ENCODE results near the gene DPP6. TPM values are rescaled to one million over a fixed set of nuclear protein-coding genes. Genes with fewer than 3 reads are reported as not detected.

The DPP6 gene
- polyA plus RNA-seq, 2 of the 4 experiments (the other 2 are of a cell fraction) = not detected

DNA sequence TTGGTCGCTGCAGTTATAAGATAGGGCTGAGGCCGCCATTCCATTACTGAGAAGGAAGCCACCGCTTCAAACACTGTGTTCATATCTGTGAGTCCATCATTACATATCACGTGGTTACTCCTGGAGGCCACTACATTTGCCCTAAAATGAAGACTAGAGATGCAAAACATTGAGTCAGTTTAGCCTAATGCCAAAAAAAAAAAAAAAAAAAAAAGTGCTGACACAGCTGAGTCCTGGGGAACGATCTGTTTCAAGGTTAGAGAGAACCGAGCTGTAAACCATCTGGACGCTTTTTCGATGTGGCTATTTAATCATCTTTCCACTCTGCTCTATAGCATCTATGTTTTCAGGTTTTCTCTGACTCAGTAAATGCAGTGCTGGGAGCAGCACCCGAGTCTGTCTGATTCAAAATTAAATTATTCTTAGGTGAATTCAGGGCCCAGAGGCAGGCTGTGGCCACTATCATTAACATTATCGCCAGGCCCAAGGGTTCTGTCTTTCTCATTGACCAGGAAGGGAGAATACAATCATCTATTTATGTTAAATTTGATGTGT lies 501.6 kb downstream of the DPP6 start:
- no peak for FAIRE-seq
- Histone ChIP-seq H3K9me3 (no peaks in the 10 kb centered on the region), H3K4me1 (no peaks in the 10 kb centered on the region), H3K4me2 (no peak overlapping the region), H3K27ac (no peak overlapping the region), H3K4me3 (no peak overlapping the region)
- no peak for ATAC-seq
- DNase-seq (ENCODE audit: low read depth in 1 of 2, low spot score in 1 of 2) = no peak
- WGBS (ENCODE audit: missing lambda C conversion rate) = 19% methylated on average over 10 of the region's 10 CpGs
- peak; percentile 71 for TF ChIP-seq MAFK (IDR thresholded peaks at IDR 0.05; ENCODE audit: partially characterized antibody)
- TF ChIP-seq, protein P1, sequence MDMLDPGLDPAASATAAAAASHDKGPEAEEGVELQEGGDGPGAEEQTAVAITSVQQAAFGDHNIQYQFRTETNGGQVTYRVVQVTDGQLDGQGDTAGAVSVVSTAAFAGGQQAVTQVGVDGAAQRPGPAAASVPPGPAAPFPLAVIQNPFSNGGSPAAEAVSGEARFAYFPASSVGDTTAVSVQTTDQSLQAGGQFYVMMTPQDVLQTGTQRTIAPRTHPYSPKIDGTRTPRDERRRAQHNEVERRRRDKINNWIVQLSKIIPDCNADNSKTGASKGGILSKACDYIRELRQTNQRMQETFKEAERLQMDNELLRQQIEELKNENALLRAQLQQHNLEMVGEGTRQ (IDR thresholded peaks at IDR 0.05) = no peak
- ChIA-PET POLR2A (no interaction called here), CTCF (no interaction called here)

DNA sequence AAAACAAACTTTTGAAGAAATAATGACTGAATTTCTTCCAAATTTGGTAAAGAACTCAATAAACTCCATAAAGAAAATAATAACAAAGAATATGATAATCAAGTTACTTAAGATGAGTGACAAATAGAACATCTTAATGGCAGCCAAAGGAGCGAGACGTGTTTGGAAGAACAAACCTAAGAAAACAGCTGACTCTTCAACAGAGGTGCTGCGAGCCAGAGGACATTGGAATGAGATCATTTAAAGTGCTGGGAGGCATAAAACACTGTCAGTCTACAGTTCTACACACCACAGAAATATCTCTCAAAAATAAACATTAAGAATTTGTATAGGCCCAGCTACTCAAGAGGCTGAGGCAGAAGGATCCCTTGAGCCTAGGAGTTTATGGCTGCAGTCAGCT lies 507.3 kb downstream of the DPP6 start:
- Histone ChIP-seq H3K9me3 (no peaks in the 10 kb centered on the region), H3K27ac (no peak overlapping the region), H3K4me2 (no peak overlapping the region), H3K4me1 (no peaks in the 10 kb centered on the region), H3K4me3 (no peak overlapping the region)
- ATAC-seq = no peak
- no peak for FAIRE-seq
- ChIA-PET CTCF (no interaction called here), POLR2A (interaction anchor here (0.7 kb wide), 1 partner anchor 76 kb away, joined by 7 read pairs; no protein-coding TSS in a partner anchor)
- TF ChIP-seq HDAC2 (IDR thresholded peaks at IDR 0.05) (no peak), HOXA7 (CRISPR knock-in tag; IDR thresholded peaks at IDR 0.05) (no peak), CBX2 (IDR thresholded peaks at IDR 0.05; ENCODE audit: borderline replicate concordance, low read depth) (no peak), POLR2AphosphoS2 (conservative IDR thresholded peaks at IDR 0.05; ENCODE audit: low read length) (no peak), ZFP36 (IDR thresholded peaks at IDR 0.05; ENCODE audit: borderline replicate concordance, partially characterized antibody) (no peak), NFE2L2 (conservative IDR thresholded peaks at IDR 0.05; ENCODE audit: low read length) (no peak), ZC3H11A (IDR thresholded peaks at IDR 0.05) (no peak), TFCP2L1 (CRISPR knock-in tag; IDR thresholded peaks at IDR 0.05) (no peak), EHF (CRISPR knock-in tag; IDR thresholded peaks at IDR 0.05) (no peak), ESRRA (IDR thresholded peaks at IDR 0.05; ENCODE audit: borderline replicate concordance, low read length) (no peak), ZNF302 (CRISPR knock-in tag; IDR thresholded peaks at IDR 0.05) (no peak)
- TF ChIP-seq, protein P2, sequence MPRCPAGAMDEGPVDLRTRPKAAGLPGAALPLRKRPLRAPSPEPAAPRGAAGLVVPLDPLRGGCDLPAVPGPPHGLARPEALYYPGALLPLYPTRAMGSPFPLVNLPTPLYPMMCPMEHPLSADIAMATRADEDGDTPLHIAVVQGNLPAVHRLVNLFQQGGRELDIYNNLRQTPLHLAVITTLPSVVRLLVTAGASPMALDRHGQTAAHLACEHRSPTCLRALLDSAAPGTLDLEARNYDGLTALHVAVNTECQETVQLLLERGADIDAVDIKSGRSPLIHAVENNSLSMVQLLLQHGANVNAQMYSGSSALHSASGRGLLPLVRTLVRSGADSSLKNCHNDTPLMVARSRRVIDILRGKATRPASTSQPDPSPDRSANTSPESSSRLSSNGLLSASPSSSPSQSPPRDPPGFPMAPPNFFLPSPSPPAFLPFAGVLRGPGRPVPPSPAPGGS (IDR thresholded peaks at IDR 0.05) = no peak
- TF ChIP-seq, protein P1 (IDR thresholded peaks at IDR 0.05) = no peak
- TF ChIP-seq, protein P3, sequence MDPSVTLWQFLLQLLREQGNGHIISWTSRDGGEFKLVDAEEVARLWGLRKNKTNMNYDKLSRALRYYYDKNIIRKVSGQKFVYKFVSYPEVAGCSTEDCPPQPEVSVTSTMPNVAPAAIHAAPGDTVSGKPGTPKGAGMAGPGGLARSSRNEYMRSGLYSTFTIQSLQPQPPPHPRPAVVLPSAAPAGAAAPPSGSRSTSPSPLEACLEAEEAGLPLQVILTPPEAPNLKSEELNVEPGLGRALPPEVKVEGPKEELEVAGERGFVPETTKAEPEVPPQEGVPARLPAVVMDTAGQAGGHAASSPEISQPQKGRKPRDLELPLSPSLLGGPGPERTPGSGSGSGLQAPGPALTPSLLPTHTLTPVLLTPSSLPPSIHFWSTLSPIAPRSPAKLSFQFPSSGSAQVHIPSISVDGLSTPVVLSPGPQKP (IDR thresholded peaks at IDR 0.05; ENCODE audit: low read depth, low read length) = no peak
- DNase-seq (ENCODE audit: low read depth in 1 of 2, low spot score in 1 of 2) = no peak
- WGBS (ENCODE audit: missing lambda C conversion rate) = 1% methylated on average over 3 of the region's 3 CpGs

DNA sequence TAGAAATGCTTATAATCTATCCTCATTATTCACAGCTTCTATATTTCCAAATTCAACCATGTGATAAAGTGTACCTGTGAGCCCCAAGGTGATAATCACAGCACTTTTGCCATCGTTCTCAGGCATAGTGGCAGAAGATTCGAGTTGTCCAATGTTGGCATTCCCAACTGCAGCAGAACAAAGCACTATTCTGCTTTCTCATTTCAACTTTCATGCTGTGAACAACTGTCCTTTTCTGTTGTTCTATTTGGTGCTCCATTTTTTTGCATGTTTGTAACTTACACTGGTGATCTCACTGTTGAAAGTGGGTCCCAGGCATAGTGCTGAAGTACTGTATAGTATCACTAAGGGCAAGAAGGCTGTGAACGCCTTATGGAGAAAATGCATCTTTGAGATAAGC lies 512.5 kb downstream of the DPP6 start:
- ATAC-seq = no peak
- FAIRE-seq = no peak
- H3K4me3 ChIP-seq = no peak overlapping the region
- no peaks in the 10 kb centered on the region for H3K9me3 ChIP-seq
- ChIA-PET POLR2A (no interaction called here), CTCF (no interaction called here)
- 2% methylated on average over 3 of the region's 3 CpGs for WGBS (ENCODE audit: missing lambda C conversion rate)
- no peak for DNase-seq (ENCODE audit: low read depth in 1 of 2, low spot score in 1 of 2)
- H3K4me1 ChIP-seq = no peaks in the 10 kb centered on the region
- no peak overlapping the region for H3K4me2 ChIP-seq
- no peak overlapping the region for H3K27ac ChIP-seq
- TF ChIP-seq KDM5A (IDR thresholded peaks at IDR 0.05) (no peak), SREBF2 (IDR thresholded peaks at IDR 0.05) (no peak), RFX5 (IDR thresholded peaks at IDR 0.05) (no peak), RNF2 (IDR thresholded peaks at IDR 0.05; ENCODE audit: borderline replicate concordance, low read depth) (no peak), MYC (IDR thresholded peaks at IDR 0.05; ENCODE audit: borderline replicate concordance, low read length) (no peak), HEYL (CRISPR knock-in tag; IDR thresholded peaks at IDR 0.05) (no peak), RARB (CRISPR knock-in tag; IDR thresholded peaks at IDR 0.05) (no peak), FOXS1 (CRISPR knock-in tag; IDR thresholded peaks at IDR 0.05) (no peak), HOXA7 (CRISPR knock-in tag; IDR thresholded peaks at IDR 0.05) (no peak), EHMT2 (IDR thresholded peaks at IDR 0.05; ENCODE audit: low read depth) (no peak), HOXB5 (CRISPR knock-in tag; IDR thresholded peaks at IDR 0.05) (no peak)
- TF ChIP-seq, protein P4, sequence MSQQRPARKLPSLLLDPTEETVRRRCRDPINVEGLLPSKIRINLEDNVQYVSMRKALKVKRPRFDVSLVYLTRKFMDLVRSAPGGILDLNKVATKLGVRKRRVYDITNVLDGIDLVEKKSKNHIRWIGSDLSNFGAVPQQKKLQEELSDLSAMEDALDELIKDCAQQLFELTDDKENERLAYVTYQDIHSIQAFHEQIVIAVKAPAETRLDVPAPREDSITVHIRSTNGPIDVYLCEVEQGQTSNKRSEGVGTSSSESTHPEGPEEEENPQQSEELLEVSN (IDR thresholded peaks at IDR 0.05; ENCODE audit: borderline replicate concordance, low read depth) = no peak
- TF ChIP-seq, protein P3 (IDR thresholded peaks at IDR 0.05; ENCODE audit: low read depth, low read length) = no peak
